GM19025 (cell line): Measurements from ENCODE around the gene DCUN1D2.
"Not testable (repeated sequence)": the region's sequence is repeated elsewhere in the genome, so short reads cannot be mapped to it uniquely, and the experiment has no call there.

ENCODE experiments used
- ATAC-seq: cut with Tn5 transposase; IDR thresholded peaks from one replicate; pipeline ENCODE4 v1.9.1; 2021; ENCODE audit warnings: mild to moderate bottlenecking, low read depth, moderate library complexity; ENCODE audit not compliant: unreplicated experiment

Gene DCUN1D2

DNA sequence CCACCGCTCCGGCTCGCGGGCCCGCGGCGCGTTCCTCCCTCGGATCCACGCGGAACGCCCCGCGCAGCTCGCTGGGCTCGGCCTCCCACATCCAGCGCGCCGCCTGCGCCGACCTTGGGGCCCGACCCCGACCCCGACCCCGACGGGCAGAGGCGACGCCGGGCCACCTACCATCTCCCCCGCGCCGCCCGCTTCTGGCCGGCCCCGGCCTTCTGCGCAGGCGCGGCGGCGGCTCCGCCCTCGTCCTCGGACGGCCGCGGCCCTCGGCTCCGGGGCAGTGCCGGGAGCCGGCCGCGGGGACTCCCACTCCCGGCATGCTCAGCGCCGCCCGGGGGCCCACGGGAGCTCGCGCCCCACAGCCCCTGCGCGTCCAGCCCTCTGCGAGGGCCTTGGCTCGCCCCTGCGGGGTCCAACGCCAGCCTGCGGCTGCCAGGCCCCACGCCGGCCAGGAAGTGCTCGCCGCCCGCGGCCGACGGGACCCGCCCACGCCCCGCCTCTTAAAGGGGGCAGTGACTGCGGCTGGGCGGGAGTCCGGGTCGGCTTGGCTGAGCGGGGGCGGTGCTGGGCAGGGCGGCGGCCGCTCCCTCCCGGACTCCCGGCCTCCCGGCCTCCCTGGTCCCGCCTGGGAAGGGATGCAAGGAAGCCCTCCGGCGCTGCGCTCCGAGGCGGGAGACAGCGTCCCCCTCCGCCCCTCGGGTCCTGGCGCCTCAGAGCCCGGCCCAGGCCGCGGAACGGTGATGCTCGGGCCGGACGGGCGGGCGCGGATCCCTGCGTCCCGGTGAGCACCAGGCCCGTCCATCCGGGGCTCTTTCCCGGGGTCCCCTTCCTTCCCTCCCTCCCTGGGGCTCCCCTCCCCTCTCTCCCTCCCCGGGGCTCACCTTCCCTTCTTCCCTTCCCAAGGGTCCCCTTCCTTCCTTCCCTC is at the start of gene DCUN1D2:
TSS of gene DCUN1D2 (minus strand) at position 216 of the 922 bp plus-strand sequence. CDS start at position 174, 42 bp downstream.
- peak; percentile 85 for ATAC-seq

DNA sequence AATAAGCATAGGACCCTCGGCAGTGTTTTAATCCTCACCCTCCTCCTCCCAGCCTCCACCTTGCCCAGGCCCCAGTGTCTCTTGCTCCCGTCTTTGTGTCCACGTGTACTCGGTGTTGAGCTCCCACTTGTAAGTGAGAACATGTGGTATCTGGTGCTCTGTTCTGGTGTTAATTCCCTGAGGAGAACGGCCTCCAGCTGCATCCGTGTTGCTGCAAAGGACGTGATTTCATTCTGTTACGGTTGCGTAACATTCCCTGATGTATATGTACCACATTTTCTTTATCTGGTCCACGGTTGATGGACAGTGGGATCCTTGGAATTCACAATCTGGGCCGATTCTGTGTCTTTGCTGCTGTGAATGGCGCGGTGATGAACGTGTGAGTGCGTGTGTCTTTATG is 49.3 kb upstream of the DCUN1D2 start:
- no peak for ATAC-seq

DNA sequence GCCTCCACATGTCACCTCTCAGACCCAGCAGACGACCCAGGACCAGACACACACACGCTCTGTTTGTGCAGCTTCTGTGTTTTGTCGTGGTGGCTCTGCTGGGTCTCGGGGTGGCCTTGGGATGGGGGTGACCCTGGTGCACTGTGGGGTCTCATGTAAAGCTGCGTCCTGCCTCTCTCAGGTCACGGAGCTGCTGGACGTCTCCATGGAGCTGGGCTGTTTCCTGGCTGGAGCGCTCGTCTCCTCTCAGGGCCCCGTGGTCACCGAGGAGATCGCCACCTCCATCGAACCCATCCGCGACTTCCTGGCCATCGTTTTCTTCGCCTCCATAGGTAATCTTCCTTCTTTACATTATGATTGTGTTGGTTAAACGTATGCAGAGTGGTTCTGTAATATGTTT is 48.7 kb upstream of the DCUN1D2 start:
- no peak for ATAC-seq

DNA sequence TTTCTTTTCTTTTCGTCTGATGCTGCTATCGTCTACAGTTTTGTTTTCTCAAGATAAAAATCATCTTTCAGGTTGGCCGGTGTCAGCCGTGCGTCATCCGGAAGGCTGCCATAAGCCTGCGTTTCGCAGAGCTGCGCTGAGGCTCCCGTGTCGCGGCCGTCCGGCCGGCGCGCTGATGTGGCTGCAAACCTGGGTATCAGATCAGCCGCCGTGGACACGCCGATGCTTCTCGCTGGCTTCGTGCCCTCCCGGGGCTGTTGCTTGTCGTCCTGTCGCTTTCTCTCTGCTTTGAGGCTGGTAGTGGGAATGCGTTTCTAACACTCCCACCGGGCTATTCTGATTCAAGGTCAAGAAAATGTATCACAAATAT is 48.2 kb upstream of the DCUN1D2 start:
- ATAC-seq: no peak

- no peak for ATAC-seq
These were observed 47.6 kb upstream of the DCUN1D2 start for GRCh38 chr13:113537909-113538688.

- ATAC-seq: no peak
These were observed 46.7 kb upstream of the DCUN1D2 start for GRCh38 chr13:113537205-113537604.

DNA sequence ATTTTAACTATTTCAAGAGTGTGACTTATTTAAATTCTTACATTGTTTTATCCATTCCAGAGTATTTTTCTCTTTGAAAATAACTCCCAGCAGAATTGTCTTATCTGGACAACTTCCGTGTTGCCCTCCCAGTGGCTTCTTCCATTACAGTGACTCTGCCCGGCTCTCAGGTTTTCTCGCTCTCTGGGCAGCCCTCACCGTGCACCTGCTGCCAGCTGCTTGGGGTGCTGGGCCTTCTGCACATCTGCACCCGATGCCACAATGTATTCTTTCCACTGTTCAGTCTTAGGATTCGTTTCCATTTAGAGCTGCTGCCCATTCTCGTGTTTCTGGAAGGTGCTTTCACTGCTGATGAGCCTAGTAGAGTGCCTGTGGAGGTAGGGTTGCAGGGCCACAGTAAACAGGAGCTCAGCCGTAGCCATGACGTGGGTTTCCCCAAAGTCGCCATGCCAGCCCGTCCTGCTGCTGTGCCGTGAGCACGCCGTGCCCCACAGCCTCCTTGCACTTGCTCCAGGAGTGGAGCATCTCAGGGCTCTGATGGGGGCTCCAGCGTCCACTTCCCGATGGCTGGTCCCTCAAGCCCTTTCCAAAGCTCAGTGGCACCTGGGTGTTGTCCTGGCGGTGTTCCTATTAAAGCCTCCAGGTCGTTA is 46.1 kb upstream of the DCUN1D2 start:
- ATAC-seq: no peak

DNA sequence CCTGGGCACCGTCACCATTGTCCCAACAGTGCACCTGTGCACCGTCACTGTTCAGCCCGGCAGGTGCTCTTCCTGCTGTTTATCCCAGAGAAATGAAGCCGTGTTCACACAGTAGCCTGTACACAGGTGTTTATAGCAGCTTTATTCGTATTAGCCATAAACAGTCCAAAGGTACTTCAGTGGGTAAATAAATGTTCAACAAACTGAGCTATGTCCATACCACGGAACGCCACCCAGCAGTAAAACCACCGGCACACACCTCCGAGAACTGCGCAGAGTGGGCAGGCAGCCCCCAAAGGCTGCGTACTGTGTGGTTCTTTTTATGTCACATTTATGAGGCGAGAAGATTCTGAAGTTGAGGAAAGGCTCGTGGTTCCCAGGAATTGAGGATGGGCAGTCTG is 44.9 kb upstream of the DCUN1D2 start:
- no peak for ATAC-seq

- no peak for ATAC-seq
These were observed 43.8 kb upstream of the DCUN1D2 start for GRCh38 chr13:113534236-113534860.

DNA sequence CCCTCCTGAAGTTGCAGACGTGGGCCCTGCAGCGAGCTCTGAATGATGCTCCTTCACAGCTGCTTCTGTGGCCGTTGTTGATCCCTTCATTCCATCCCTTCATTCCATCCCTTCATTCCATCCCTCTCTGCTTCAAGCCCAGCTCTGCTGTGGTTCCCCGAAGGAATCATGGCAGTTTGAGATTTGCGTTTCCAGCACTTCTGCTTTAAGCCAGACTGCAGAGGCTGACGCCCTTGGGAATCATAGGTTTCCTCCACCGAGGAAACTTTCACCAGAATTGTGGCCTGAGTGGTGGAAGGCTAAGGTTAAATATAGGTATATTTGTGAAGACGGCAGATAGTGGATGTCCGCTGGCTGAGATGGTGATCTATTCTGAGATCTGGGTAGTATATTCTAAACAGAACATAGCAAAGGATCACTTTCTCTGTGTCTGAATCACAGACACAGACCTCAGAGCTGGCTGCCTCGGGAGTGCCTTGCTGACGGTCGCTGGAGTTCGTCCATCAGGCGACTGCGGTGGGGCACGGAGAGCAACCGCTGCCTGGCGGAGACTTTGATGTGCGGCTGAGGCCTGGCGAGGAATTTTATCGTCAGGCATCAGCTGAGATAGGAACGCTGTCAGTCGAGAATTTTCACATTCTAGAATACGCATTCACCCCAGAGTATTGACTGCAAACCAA is 42.8 kb upstream of the DCUN1D2 start:
- no peak for ATAC-seq

DNA sequence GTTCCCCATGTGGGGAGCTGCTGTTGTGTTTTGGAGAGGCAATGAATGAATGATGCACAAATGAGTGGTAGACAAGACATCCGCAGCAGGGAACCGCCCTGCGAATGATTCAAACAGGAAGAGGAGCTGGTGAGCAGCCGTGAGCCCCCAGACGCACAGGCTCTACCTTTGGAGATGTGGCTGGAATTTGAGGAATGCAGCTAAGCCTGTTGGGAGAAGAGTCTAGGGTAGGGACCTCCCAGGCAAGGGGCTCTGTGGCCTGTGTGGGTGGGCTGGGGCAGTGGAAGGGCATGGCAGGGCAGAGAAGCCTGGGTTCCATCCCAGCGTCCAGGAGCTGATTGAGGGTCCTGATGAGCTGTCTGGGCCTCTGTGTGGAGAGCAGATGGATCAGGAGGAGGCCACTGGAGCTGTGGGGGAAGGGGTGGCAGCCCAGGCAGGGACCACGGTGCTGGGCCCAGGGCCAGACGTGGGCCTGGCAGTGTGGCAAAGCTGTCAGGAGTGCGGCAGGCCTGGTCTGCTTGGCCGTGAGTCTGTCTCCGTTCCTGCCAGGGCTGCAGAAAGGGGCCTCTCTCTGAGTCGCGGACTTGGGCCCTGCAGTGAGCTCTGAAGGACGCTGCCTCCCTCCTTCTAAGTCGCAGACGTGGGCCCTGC is 41.8 kb upstream of the DCUN1D2 start:
- no peak for ATAC-seq

- no peak for ATAC-seq
These were observed 40.7 kb upstream of the DCUN1D2 start for GRCh38 chr13:113531041-113531873.

- ATAC-seq: no peak
These were observed 38.3 kb upstream of the DCUN1D2 start for GRCh38 chr13:113528813-113529180.

- ATAC-seq: no peak
These were observed 37.7 kb upstream of the DCUN1D2 start for GRCh38 chr13:113528101-113528812.

- no peak for ATAC-seq
These were observed 36.9 kb upstream of the DCUN1D2 start for GRCh38 chr13:113527272-113527958.

DNA sequence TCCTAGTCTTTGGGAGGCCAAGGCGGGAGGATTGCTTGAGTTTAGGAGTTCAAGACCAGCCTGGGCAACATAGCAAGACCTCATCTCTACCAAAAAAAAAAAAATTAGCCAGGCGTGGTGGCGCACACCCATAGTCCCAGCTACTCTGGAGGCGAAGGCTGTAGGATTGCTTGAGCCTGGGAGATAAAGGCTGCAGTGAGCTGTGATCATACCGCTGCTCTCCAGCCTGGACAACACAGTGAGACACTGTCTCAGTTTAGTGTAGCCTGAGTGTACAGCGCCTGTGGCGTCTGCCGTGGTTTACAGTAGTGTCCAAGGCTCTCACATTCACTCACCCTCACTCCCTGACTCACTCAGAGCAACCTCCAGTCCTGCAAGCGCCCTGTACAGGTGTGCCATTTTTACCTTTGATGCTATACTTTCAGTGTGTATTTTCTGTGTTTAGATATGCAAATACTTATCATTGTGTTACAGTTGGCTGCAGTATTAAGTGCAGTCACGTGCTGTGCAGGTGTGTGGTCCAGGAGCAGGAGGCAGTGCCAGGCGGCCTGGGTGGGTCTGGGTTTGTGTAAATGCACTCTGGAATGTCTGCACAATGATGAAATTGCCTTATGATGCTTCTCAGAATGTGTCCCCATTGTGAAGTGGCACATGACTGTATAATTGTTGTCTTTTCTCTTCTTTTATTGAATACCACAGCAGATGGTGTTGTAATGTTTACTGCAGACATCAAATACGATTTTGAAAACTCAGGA is 36.1 kb upstream of the DCUN1D2 start:
- no peak for ATAC-seq

GRCh38 chr13:113522438-113522837 is 31.9 kb upstream of the DCUN1D2 start:
- ATAC-seq: not testable (repeated sequence)
